GDM1 (cell line): ENCODE data around the gene APOL2.
A peak's percentile ranks its signal among the peaks of the same experiment; 100 is the strongest.
"Not testable (repeated sequence)": the region's sequence is repeated elsewhere in the genome, so short reads cannot be mapped to it uniquely, and the experiment has no call there.

ENCODE experiments used
- DNase-seq: peaks from one replicate; lab custom pipeline; 2025; lab: John Stamatoyannopoulos, UW

APOL2 gene

GRCh38 chr22:36221799-36222751 lies 17.3 kb downstream of the APOL2 start:
- no peak for DNase-seq

GRCh38 chr22:36220451-36220921 lies 18.8 kb downstream of the APOL2 start:
- no peak for DNase-seq

GRCh38 chr22:36218648-36219193 lies 20.6 kb downstream of the APOL2 start:
- DNase-seq: no peak

GRCh38 chr22:36215981-36216380 lies 23.3 kb downstream of the APOL2 start:
- DNase-seq: no peak

DNA sequence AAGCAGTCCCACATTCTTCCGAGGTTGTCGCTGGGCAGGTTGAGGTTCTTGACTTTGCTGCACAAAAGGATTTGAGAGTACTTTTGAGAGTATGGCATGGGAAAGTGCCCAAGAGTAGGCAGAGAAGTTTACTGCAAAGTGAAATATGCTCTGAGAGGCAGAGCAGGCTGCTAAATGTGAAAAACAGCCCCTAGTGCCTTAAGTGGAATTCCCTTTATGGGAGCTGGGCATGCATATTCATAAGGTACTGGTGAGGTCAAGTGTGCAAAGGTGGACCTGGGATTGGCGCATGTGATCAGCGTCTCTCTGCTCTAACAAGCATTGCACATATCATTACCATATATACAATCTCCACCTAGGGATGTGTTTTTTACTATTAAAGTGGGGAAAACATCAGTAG lies 25.7 kb downstream of the APOL2 start:
- DNase-seq: no peak

GRCh38 chr22:36212901-36213300 lies 26.4 kb downstream of the APOL2 start:
- DNase-seq: peak; percentile 27

DNA sequence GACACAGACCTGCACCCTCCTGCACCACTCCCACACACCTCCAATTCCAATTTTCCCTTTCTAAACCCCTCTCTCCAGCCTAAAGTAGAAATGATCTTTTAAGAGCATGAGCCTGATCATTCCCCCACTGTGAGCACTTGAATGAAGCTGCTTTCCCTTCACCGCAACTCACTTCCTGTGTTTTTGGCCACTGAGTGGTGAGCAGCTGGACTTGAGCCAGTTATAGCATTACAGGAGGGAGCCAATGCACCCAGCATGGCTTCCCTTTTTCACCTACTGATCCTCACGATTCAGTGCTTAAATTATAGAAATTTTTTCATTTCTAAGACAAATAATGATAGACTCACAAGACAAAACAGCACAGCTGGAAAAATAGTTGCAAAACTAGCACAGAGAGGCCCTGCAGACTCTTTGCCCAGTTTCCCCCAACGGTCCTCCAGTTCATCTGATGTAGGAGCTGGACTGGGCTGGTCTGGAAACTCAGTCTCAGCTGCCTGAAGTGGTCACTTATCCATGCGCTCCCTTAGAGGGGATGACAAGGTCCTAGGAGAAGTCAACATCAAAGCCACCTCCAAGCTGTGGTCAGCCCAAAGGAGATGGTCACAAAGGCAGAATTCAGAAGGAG lies 28.0 kb downstream of the APOL2 start:
- DNase-seq: peak; percentile 54

DNA sequence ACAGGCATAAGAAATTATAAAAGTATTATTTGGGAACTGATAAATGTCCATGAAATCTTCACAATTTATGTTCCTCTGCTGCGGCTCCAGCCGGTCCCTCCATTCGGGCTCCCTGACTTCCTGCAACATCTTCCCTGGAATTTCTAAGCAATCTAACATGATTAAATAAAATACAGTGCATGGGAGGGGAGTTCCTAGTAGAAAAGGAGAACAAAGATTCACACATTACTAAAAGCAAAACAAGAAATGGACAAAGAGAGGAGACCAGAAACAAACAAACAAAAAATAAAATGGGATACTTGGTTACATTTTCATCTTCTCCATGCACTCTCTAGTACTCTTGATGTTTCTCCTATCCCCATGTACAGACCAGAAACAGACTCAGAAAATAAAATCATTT lies 29.1 kb downstream of the APOL2 start:
- DNase-seq: no peak

- DNase-seq: not testable (repeated sequence)
These were observed 29.8 kb downstream of the APOL2 start for GRCh38 chr22:36209488-36209908.

GRCh38 chr22:36208914-36209313 lies 30.4 kb downstream of the APOL2 start:
- no peak for DNase-seq

DNA sequence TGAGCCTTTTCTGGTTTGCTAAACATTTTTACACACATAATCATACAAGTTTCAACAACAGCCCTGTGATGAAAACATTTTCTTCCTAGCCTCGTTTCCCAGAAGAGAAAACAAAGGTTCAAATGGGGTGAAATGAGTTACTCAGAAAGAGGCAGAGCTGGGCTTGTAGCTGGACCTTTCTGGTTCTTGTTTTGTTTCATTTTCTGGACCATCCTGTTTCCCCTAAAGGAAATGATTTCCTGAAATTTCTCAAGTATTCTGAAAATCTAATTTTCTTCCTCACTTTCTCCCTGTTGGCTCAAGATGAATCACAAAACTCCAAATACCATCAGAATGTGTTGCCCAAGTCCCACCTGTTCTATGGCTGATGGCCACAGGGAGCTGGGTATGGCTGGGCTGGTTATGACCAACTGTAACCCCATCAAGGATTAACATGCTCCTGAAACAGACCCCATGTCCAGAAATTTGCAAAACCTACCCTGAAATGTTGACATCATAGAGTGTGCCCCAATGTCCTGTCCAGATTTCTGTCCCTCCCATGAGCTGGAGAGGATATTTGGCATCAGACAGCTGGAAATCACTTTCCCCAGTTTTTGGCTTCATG lies 31.1 kb downstream of the APOL2 start:
- no peak for DNase-seq

DNA sequence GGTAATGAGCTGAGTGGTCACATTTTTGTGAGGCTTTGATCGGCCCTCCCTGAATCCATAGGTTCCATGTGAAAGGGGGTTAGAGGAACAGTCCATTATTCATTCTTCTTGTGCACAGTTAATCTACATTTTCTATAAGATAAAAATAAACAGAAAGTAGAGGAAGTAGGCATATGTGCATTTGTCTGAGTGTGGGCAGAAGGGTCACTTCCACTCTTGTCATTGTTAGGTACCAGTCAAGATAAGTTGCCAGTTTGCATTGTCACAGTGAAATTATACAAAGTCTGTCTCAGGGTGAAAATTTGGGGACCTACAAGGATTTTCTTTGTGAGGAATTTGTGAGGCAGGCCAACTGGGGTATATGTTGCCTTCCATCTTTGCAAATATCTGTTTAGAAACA lies 33.1 kb downstream of the APOL2 start:
- DNase-seq: no peak

DNA sequence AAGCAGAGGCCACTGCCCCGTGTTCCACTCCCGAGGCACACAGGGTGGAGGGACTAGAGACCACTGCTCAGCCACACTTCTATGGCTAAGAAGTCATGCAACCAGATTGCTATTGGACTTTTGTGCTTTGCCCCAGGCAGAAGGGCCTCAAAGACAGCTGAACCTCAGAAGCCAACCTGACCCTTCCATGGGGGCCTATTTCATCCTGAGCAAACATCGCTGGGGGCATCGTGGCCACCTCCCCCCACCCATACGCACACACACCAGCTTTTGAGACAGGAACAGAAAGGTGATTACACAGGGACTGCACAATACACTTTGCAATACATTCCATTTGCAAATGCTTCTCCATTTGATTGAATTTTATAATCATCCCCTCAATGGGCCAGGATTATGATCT lies 33.8 kb downstream of the APOL2 start:
- not testable (repeated sequence) for DNase-seq

DNA sequence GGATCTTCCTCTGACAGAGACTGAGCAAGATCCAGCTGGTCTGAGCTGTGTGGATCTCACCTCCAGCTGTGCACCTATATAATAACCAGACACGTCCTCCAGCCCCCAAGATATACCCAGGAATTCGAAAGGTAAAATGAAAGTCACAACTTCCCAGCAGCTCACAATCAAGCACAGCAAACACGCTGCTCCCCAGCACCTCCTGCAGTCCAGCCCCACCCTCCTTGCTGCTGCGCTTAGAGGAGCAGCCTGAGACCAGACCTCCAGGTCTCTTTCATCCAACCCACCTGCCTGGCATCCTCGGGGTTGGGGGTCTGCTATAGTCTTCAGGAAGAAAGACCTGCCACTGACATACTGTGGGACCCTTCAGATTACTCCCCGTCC lies 34.7 kb downstream of the APOL2 start:
- DNase-seq: no peak

- DNase-seq: no peak
These were observed 35.2 kb downstream of the APOL2 start for GRCh38 chr22:36204001-36204631.

DNA sequence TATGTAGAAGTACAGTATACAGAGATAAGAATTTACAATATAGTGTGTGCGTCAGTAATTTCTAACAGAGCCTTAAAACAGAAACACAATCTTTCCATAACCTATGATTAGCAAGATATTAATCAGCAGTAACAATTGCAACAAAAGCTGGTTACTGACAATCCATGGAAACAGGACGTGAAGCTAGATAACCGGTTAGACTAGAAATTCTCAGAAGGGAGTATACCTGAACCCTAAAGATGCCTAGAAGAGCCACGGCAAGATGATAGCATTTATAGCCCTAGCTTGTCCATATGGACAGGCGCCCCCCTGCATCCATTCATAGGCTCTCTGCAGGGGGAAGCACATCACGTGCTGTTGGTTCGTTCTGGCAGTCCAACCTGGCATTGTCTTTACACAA lies 35.9 kb downstream of the APOL2 start:
- DNase-seq: not testable (repeated sequence)

DNA sequence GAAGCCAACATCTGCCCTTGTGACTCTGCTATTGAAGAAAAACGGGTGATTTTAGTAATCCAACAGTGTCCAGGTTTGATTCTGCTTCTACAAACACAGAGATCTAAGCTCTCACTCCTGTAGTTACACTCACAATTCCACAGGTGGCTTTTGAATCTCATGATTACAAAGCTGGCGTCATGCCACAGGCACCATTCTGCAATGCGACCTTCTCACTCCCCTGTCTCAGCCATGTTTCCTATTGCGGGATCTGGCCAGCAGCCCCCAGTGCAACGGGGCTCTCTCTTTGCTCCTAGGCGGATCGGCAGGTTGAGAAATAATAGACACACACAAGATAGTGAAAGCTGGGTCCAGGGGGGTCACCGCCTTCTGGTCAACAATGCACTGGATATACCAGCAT lies 36.4 kb downstream of the APOL2 start:
- DNase-seq: not testable (repeated sequence)

GRCh38 chr22:36201630-36202319 lies 37.6 kb downstream of the APOL2 start, which contains the start of gene APOL4:
TSS of gene APOL4 (minus strand) at chr22:36201809. CDS start at chr22:36201734, 75 bp downstream.
- DNase-seq: no peak

DNA sequence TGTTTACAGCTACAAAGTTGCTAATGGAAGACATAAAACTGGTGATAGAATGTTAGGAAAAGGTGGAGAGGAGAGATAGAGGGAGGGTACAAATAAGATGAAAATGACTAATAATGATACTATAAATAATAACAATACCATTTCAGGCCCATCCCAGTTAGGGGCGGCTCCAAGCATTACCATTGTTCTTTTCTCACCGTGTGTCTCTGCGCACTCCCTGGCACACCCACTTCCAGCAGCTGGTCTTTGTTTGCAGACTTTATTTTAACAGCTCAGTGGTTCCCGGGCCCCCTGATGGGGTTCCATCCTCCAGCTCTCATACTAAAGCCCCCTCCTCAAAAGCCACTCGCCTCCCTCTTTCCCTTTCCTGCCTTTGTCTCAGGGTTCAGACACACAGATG lies 38.3 kb downstream of the APOL2 start:
- DNase-seq: not testable (repeated sequence)

DNA sequence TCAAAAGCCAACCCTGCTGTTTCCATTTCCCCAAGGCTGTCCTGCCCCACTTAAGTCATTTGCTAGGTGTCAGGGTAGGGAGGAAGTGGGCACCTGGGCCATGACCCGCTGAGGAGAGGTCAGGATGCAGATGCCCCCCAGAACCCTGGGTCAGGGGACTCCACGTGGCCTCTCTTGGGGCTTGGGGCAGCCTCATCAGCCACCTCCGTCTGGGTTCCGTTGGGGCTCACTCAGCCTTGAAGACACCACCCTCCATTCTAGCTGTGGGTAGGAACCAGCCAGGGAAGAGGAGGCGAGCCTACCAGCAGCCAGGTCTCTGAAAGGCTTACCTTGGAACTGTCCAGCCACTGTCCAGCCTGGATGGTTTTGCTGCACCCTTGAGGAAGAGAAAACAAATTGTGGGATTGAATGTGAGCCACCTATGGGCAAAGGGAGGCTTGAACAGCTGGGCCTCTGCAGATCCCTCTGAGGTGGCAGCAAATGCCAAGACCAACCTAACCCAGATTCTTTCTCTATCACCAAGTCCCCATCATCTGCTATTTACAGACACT lies 40.3 kb downstream of the APOL2 start:
- DNase-seq: no peak

GRCh38 chr22:36198536-36198935 lies 40.8 kb downstream of the APOL2 start:
- DNase-seq: no peak
